HEK293 (cell line): Measurements from ENCODE around the gene HS3ST3A1.

Experiments used
- CTCF ChIA-PET: fragments of 350-600 bp; formaldehyde crosslinking; extraction: SDS; loops from one replicate; lab custom pipeline; 2021; ENCODE audit warnings: antibody characterized with exemption; lab: Yijun Ruan, JAX
- POLR2A ChIA-PET: fragments of 300-600 bp; formaldehyde crosslinking; extraction: SDS; loops from one replicate; lab custom pipeline; 2020; ENCODE audit warnings: antibody characterized with exemption, inconsistent platforms; lab: Yijun Ruan, JAX
- H3K27ac ChIP-seq: fragments of 200-500 bp; sonication (Bioruptor generic); 2 replicates; pipeline ENCODE4 v1.5.1; 2014; ENCODE audit warnings: low read depth, low read length, control low read depth, inconsistent platforms; ENCODE audit errors: extremely low read depth
- H3K36me3 ChIP-seq, 2 experiments: fragments of 200-500 bp in 1 of 2; sonication (Bioruptor generic) in 1 of 2; 1 replicate in 1 of 2; 2 replicates in 1 of 2; pipeline ENCODE4 v1.5.1; 2014 to 2017; ENCODE audit warnings: inconsistent platforms in 2 of 2, low read length in 2 of 2; ENCODE audit not compliant: control insufficient read depth in 2 of 2, insufficient read depth in 1 of 2
- H3K4me1 ChIP-seq: fragments of 200-500 bp; sonication (Bioruptor generic); 2 replicates; pipeline ENCODE4 v1.5.1; 2014; ENCODE audit warnings: mild to moderate bottlenecking, low read length, inconsistent platforms; ENCODE audit not compliant: control insufficient read depth, insufficient read depth
- H3K4me3 ChIP-seq: 2 replicates; pipeline ENCODE4 v1.5.1; 2011; ENCODE audit warnings: low read depth, mild to moderate bottlenecking, control low read depth, low read length, moderate library complexity
- H3K9me3 ChIP-seq: fragments of 200-500 bp; sonication (Bioruptor generic); 2 replicates; pipeline ENCODE4 v1.5.1; 2014; ENCODE audit warnings: low read depth, low read length, inconsistent platforms; ENCODE audit not compliant: control insufficient read depth, insufficient read depth
- FEZF1 ChIP-seq: fragments of 450-650 bp; formaldehyde crosslinking; IDR thresholded peaks from 2 replicates; pipeline ENCODE4 v1.5.1; 2016; ENCODE audit warnings: missing biosample characterization, missing genetic modification characterization
- GLIS1 ChIP-seq: fragments of 450-650 bp; formaldehyde crosslinking; IDR thresholded peaks from 2 replicates; pipeline ENCODE4 v1.5.1; 2016; ENCODE audit warnings: missing biosample characterization, missing genetic modification characterization
- KLF7 ChIP-seq: fragments of 450-650 bp; formaldehyde crosslinking; IDR thresholded peaks from 2 replicates; pipeline ENCODE4 v1.5.1; 2016; ENCODE audit warnings: missing biosample characterization, missing genetic modification characterization, borderline replicate concordance
- REST ChIP-seq: fragments of 450-650 bp; formaldehyde crosslinking; IDR thresholded peaks from 2 replicates; pipeline ENCODE4 v1.5.1; 2016; ENCODE audit warnings: missing biosample characterization, missing genetic modification characterization
- SETDB1 ChIP-seq: IDR thresholded peaks from one replicate; pipeline ENCODE4 v1.6.1; 2017; ENCODE audit warnings: mild to moderate bottlenecking, low read length, moderate library complexity, mixed read lengths; ENCODE audit not compliant: insufficient read length
- TRIM28 ChIP-seq: IDR thresholded peaks from 2 replicates; pipeline ENCODE4 v1.6.1; 2011; ENCODE audit warnings: low read length, control low read depth, borderline replicate concordance
- ZNF112 ChIP-seq: fragments of 450-650 bp; formaldehyde crosslinking; IDR thresholded peaks from 2 replicates; pipeline ENCODE4 v1.5.0; 2017; ENCODE audit warnings: missing biosample characterization, missing genetic modification characterization
- ZNF138 ChIP-seq: fragments of 450-650 bp; formaldehyde crosslinking; IDR thresholded peaks from 2 replicates; pipeline ENCODE4 v1.5.1; 2016; ENCODE audit warnings: missing biosample characterization, missing genetic modification characterization, borderline replicate concordance
- ZNF202 ChIP-seq: fragments of 450-650 bp; formaldehyde crosslinking; IDR thresholded peaks from 2 replicates; pipeline ENCODE4 v1.5.1; 2016; ENCODE audit warnings: missing biosample characterization, missing genetic modification characterization, borderline replicate concordance
- ZNF223 ChIP-seq: fragments of 450-650 bp; formaldehyde crosslinking; IDR thresholded peaks from 2 replicates; pipeline ENCODE4 v1.5.1; 2016; ENCODE audit warnings: missing biosample characterization, missing genetic modification characterization
- ZNF248 ChIP-seq: fragments of 450-650 bp; formaldehyde crosslinking; IDR thresholded peaks from 2 replicates; pipeline ENCODE4 v1.5.1; 2017; ENCODE audit warnings: missing biosample characterization, missing genetic modification characterization
- ZNF335 ChIP-seq: fragments of 450-650 bp; formaldehyde crosslinking; conservative IDR thresholded peaks from 2 replicates; pipeline ENCODE4 v1.5.1; 2016; ENCODE audit warnings: missing biosample characterization, missing genetic modification characterization
- ZNF341 ChIP-seq: fragments of 450-650 bp; formaldehyde crosslinking; IDR thresholded peaks from 2 replicates; pipeline ENCODE4; 2016; ENCODE audit warnings: low read depth, missing biosample characterization, missing genetic modification characterization
- ZNF518A ChIP-seq: fragments of 450-650 bp; formaldehyde crosslinking; conservative IDR thresholded peaks from 2 replicates; pipeline ENCODE4 v1.5.1; 2016; ENCODE audit warnings: low read depth, missing biosample characterization, missing genetic modification characterization
- ZNF549 ChIP-seq: fragments of 450-650 bp; IDR thresholded peaks from 2 replicates; pipeline ENCODE4 v1.5.1; 2018; ENCODE audit warnings: missing biosample characterization, missing genetic modification characterization, mild to moderate bottlenecking, inconsistent platforms, moderate library complexity
- ZNF560 ChIP-seq: fragments of 450-650 bp; formaldehyde crosslinking; IDR thresholded peaks from 2 replicates; pipeline ENCODE4 v1.5.1; 2017; ENCODE audit warnings: missing biosample characterization, missing genetic modification characterization, borderline replicate concordance
- ZNF580 ChIP-seq: fragments of 450-650 bp; formaldehyde crosslinking; IDR thresholded peaks from 2 replicates; pipeline ENCODE4 v1.5.1; 2016; ENCODE audit warnings: missing biosample characterization, missing genetic modification characterization
- ZNF660 ChIP-seq: fragments of 450-650 bp; IDR thresholded peaks from 2 replicates; pipeline ENCODE4 v1.5.1; 2018; ENCODE audit warnings: missing biosample characterization, mild to moderate bottlenecking, missing genetic modification characterization
- TF ChIP-seq, protein P1 (sequence below): fragments of 450-650 bp; formaldehyde crosslinking; IDR thresholded peaks from 2 replicates; pipeline ENCODE4 v1.5.1; 2016; ENCODE audit warnings: missing biosample characterization, missing genetic modification characterization, borderline replicate concordance

The HS3ST3A1 gene

GRCh38 chr17:13616031-13616430, 14.3 kb upstream of the HS3ST3A1 start:
- CTCF ChIA-PET = interaction anchor here (1.3 kb wide), 1 partner anchor 17 kb away, joined by 3 read pairs; no protein-coding TSS in a partner anchor
- no peaks in the 10 kb centered on the region for H3K4me1 ChIP-seq
- H3K36me3 ChIP-seq = no peaks in the 10 kb centered on the region
- no peak for TF ChIP-seq ZNF518A (tag by site-specific recombination)
- no peak for TF ChIP-seq TRIM28
- no peak for TF ChIP-seq ZNF549
- TF ChIP-seq ZNF138 (tag by site-specific recombination) = no peak
- no peak for TF ChIP-seq ZNF335 (tag by site-specific recombination)
- no peak for TF ChIP-seq ZNF202 (tag by site-specific recombination)
- no peak for TF ChIP-seq ZNF560 (tag by site-specific recombination)
- no peak for TF ChIP-seq FEZF1 (tag by site-specific recombination)
- no peak for TF ChIP-seq ZNF341
- TF ChIP-seq ZNF223 (tag by site-specific recombination) = no peak
- no peak for TF ChIP-seq REST
- no peak for TF ChIP-seq ZNF248 (tag by site-specific recombination)
- TF ChIP-seq SETDB1 = no peak
- no peak for TF ChIP-seq ZNF112
- TF ChIP-seq GLIS1 (tag by site-specific recombination) = no peak
- TF ChIP-seq, protein P1, sequence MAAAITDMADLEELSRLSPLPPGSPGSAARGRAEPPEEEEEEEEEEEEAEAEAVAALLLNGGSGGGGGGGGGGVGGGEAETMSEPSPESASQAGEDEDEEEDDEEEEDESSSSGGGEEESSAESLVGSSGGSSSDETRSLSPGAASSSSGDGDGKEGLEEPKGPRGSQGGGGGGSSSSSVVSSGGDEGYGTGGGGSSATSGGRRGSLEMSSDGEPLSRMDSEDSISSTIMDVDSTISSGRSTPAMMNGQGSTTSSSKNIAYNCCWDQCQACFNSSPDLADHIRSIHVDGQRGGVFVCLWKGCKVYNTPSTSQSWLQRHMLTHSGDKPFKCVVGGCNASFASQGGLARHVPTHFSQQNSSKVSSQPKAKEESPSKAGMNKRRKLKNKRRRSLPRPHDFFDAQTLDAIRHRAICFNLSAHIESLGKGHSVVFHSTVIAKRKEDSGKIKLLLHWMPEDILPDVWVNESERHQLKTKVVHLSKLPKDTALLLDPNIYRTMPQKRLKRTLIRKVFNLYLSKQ (tag by site-specific recombination) = no peak
- TF ChIP-seq KLF7 (tag by site-specific recombination) = no peak
- TF ChIP-seq ZNF660 (tag by site-specific recombination) = no peak
- no peak for TF ChIP-seq ZNF580 (tag by site-specific recombination)
- no peak overlapping the region for H3K4me3 ChIP-seq
- POLR2A ChIA-PET = no interaction called here
- no peak overlapping the region for H3K27ac ChIP-seq
- no peaks in the 10 kb centered on the region; the same call in none of the 2 replicates for H3K9me3 ChIP-seq
